Tibial nerve (tissue), 4 donors: ENCODE results near the gene PIGBOS1. TPM values are rescaled to one million over a fixed set of nuclear protein-coding genes. Genes with fewer than 3 reads are reported as not detected.

Source experiments
- DNase-seq, 2 donors: peaks; one replicate each; pipeline ENCODE4 v3.0.0-alpha.2; 2019; ENCODE audit warnings: low spot score in 2 of 2
- H3K27ac ChIP-seq, 4 donors: fragments of 200-600 bp; sonication (generic) in 3 of 4; one replicate each; pipeline ENCODE4 v1.5.1; 2017 to 2019; ENCODE audit warnings: mild to moderate bottlenecking in 1 of 4
- H3K27me3 ChIP-seq, 2 donors: fragments of 200-600 bp; sonication (generic) in 1 of 2; one replicate each; pipeline versions ENCODE4 v1.5.1 to v1.6.0; 2017 to 2019
- H3K36me3 ChIP-seq, 3 donors: fragments of 200-600 bp; sonication (generic); one replicate each; pipeline ENCODE4 v1.5.1; 2018 to 2019
- H3K4me1 ChIP-seq, 4 donors: fragments of 200-600 bp; sonication (generic) in 3 of 4; one replicate each; pipeline ENCODE4 v1.5.1; 2017 to 2019
- H3K4me3 ChIP-seq, 4 donors: fragments of 200-600 bp; sonication (generic) in 3 of 4; one replicate each; pipeline ENCODE4 v1.5.1; 2017 to 2019; ENCODE audit warnings: mild to moderate bottlenecking in 1 of 4, moderate library complexity in 1 of 4
- H3K9me3 ChIP-seq, 4 donors: fragments of 200-600 bp; sonication (generic) in 3 of 4; one replicate each; pipeline ENCODE4 v1.5.1; 2017 to 2019
- CTCF ChIP-seq, 5 experiments: fragments of 200-600 bp in 3 of 5; fragments of 450-650 bp in 2 of 5; sonication (generic) in 3 of 5; IDR thresholded peaks; one replicate each; pipeline ENCODE4 v1.5.1; 2016 to 2019; ENCODE audit warnings: antibody characterized with exemption in 5 of 5, mild to moderate bottlenecking in 3 of 5, moderate library complexity in 2 of 5
- EP300 ChIP-seq, 2 donors: sonication (generic); formaldehyde crosslinking; IDR thresholded peaks; one replicate each; pipeline ENCODE4 v1.6.1; 2017; ENCODE audit warnings: antibody characterized with exemption in 2 of 2, mild to moderate bottlenecking in 1 of 2
- POLR2A ChIP-seq, 2 donors: fragments of 450-650 bp; IDR thresholded peaks; one replicate each; pipeline ENCODE4 v1.6.1; 2017; ENCODE audit warnings: antibody characterized with exemption in 2 of 2, mild to moderate bottlenecking in 2 of 2, moderate library complexity in 2 of 2
- WGBS, 2 donors: methylation state at CpG; one replicate each; pipeline ENCODE4 v1.1.5; 2018; 5-methylcytosine and 5-hydroxymethylcytosine counted together
- total RNA-seq, 4 donors: library from RNA; depleted of rRNA; stranded (reverse); fragments of >200 nt; gene quantifications; one replicate each; pipeline ENCODE4 v1.1.0, GENCODE V29; 2016

Gene PIGBOS1
- total RNA-seq, 4 donors from 2014 or later = 7.9 to 35.8 (median 16.5) TPM

GRCh38 chr15:55348281-55348778 lies 29.4 kb upstream of the PIGBOS1 start:
- WGBS, 2 donors = 54 to 56% methylated on average over 4 of the region's 4 CpGs

GRCh38 chr15:55344206-55344605 lies 25.3 kb upstream of the PIGBOS1 start:
- no peak for DNase-seq
- no peak for TF ChIP-seq CTCF (IDR thresholded peaks at IDR 0.05)
- no peak for TF ChIP-seq POLR2A (IDR thresholded peaks at IDR 0.05)
- peaks cover 0 to 6% (median 0%) of the 10 kb centered on the region in 4 donors for H3K4me1 ChIP-seq
- H3K27ac ChIP-seq = no peak overlapping the region
- H3K36me3 ChIP-seq = peaks cover 0 to 33% (median 0%) of the 10 kb centered on the region in 3 donors
- H3K4me3 ChIP-seq = no peak overlapping the region
- no peaks in the 10 kb centered on the region for H3K9me3 ChIP-seq
- H3K27me3 ChIP-seq = no peaks in the 10 kb centered on the region
- 57 to 67% methylated on average over 2 of the region's 2 CpGs for WGBS, 2 donors

More at GRCh38 chr15:55348281-55348778, 29.4 kb upstream of the PIGBOS1 start:
- Histone ChIP-seq H3K27me3 (no peaks in the 10 kb centered on the region), H3K9me3 (no peaks in the 10 kb centered on the region), H3K36me3 (peaks cover 0 to 30% (median 0%) of the 10 kb centered on the region in 3 donors), H3K27ac (no peak overlapping the region), H3K4me1 (peaks cover 0 to 6% (median 0%) of the 10 kb centered on the region in 4 donors), H3K4me3 (no peak overlapping the region)
- TF ChIP-seq CTCF (IDR thresholded peaks at IDR 0.05) (no peak), EP300 (IDR thresholded peaks at IDR 0.05) (no peak), POLR2A (IDR thresholded peaks at IDR 0.05) (no peak)
- DNase-seq = no peak

GRCh38 chr15:55343168-55343567 lies 24.2 kb upstream of the PIGBOS1 start:
- Histone ChIP-seq H3K36me3 (peaks cover 0 to 34% (median 0%) of the 10 kb centered on the region in 3 donors), H3K4me1 (peaks cover 0 to 6% (median 0%) of the 10 kb centered on the region in 4 donors), H3K4me3 (no peak overlapping the region), H3K27me3 (no peaks in the 10 kb centered on the region), H3K27ac (no peak overlapping the region), H3K9me3 (no peaks in the 10 kb centered on the region)
- no peak for DNase-seq
- TF ChIP-seq EP300 (IDR thresholded peaks at IDR 0.05) (no peak), POLR2A (IDR thresholded peaks at IDR 0.05) (no peak), CTCF (IDR thresholded peaks at IDR 0.05) (no peak)
- WGBS, 2 donors = 24 to 35% methylated on average over 2 of the region's 2 CpGs

- DNase-seq = no peak
- WGBS, 2 donors = 79 to 100% methylated on average over 1 of the region's 1 CpG
- Histone ChIP-seq H3K4me1 (no peaks in the 10 kb centered on the region), H3K36me3 (peaks cover 0 to 76% (median 0%) of the 10 kb centered on the region in 3 donors), H3K27me3 (no peaks in the 10 kb centered on the region), H3K4me3 (no peak overlapping the region), H3K9me3 (no peaks in the 10 kb centered on the region), H3K27ac (no peak overlapping the region)
- TF ChIP-seq CTCF (IDR thresholded peaks at IDR 0.05) = no peak
- TF ChIP-seq POLR2A (IDR thresholded peaks at IDR 0.05) = no peak
- TF ChIP-seq EP300 (IDR thresholded peaks at IDR 0.05) = no peak
Observed at GRCh38 chr15:55337160-55337559, 18.2 kb upstream of the PIGBOS1 start.

GRCh38 chr15:55334997-55335396 lies 16.1 kb upstream of the PIGBOS1 start:
- no peak for DNase-seq
- TF ChIP-seq CTCF (IDR thresholded peaks at IDR 0.05) = no peak
- TF ChIP-seq POLR2A (IDR thresholded peaks at IDR 0.05) = no peak
- no peak for TF ChIP-seq EP300 (IDR thresholded peaks at IDR 0.05)
- H3K9me3 ChIP-seq = no peaks in the 10 kb centered on the region
- H3K4me3 ChIP-seq = no peak overlapping the region
- H3K27ac ChIP-seq = no peak overlapping the region
- no peaks in the 10 kb centered on the region for H3K4me1 ChIP-seq
- no peaks in the 10 kb centered on the region for H3K27me3 ChIP-seq
- WGBS, 2 donors = 97 to 100% methylated on average over 1 of the region's 1 CpG
- peaks cover 0 to 84% (median 0%) of the 10 kb centered on the region in 3 donors for H3K36me3 ChIP-seq
